GM18507 (cell line): ENCODE data around the gene RICTOR.

Experiments used
- DNase-seq: peaks from one replicate; pipeline ENCODE4 v3.0.0; 2011; ENCODE audit warnings: low read depth; ENCODE audit not compliant: insufficient read length; ENCODE audit errors: extremely low spot score
- FAIRE-seq: peaks from 2 replicates; lab custom pipeline; 2011; peaks lifted over from hg19 to GRCh38; lab: Jason Lieb, UNC

The RICTOR gene

DNA sequence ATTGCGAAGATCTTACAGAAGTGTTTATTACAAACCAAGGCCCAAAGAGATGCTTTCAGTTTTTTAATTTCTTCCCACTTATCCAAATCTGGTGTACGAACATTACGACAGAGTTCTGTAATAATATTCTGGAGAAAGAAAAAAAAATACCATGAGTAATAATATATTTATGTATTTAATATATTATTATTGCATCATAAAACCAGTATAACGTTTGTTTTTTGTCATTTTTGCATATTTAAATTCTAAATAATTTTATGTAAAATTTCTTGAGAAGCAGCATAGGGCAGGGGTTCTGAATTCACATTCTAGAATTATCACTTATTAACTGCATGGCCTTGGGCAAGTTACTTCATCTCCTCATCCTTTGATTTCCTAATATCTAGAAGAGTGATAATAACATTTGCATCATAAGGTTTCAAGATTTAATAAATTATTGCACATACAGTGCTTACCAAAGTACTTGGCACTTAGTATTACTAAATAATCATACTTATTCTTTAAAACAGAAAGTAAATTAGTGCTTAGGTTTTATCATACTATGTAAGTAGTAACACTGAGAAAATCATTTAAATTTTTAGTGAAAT is 120.7 kb downstream of the RICTOR start:
- FAIRE-seq (no peak), DNase-seq (no peak)

GRCh38 chr5:38948501-38948900 is 125.7 kb downstream of the RICTOR start:
- DNase-seq (no peak), FAIRE-seq (no peak)

DNA sequence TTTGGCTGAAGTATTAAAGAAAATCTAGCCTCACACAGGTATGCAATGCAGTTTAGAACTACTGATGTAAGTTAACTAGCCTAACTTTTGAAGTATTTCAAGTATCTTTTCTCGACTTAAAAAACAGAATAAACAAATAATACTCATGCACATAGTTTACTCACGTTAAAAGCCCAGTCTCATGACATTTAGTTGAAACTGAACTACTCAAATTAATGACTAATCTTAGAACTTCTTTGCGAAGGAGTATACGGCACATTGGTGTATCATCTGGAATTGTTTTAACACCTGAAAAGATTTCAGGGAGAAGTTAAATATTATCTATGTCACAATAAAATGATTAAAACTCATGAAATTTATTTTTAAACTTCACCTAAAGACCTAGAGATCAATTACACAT is 129.9 kb downstream of the RICTOR start:
- no peak for DNase-seq
- FAIRE-seq, result no peak

- no peak for DNase-seq
- FAIRE-seq, result no peak
Observed at GRCh38 chr5:38941912-38942311, 132.3 kb downstream of the RICTOR start.

DNA sequence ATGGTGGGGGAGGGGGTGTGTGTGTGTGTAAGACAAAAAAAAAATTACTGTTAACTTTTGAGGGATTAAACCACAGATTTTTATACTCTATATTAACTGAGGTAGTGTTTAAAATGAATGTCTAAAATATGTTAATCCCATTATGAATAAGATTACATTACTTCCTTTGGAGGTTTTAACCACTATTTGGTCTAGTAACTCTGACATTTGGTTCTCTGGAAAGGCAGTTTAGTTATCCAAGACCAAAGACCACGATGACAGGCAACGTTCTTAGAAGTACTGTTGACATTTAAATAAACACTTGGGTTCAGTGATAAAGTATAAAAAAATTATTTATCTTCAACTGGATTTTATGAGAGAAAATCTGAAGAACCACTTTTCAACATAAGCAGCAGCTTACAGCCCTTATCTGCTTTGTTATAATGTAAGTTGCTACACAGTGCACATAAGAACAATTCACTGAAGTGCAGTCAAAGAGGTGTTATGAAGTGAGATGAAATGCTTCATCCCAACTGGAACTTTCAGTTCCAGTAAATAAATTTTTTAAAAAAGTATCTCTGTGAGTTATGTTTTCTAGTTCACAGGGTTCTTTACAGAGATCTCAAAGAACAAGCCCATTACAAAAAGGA is 133.9 kb downstream of the RICTOR start:
- FAIRE-seq (no peak), DNase-seq (no peak)

DNA sequence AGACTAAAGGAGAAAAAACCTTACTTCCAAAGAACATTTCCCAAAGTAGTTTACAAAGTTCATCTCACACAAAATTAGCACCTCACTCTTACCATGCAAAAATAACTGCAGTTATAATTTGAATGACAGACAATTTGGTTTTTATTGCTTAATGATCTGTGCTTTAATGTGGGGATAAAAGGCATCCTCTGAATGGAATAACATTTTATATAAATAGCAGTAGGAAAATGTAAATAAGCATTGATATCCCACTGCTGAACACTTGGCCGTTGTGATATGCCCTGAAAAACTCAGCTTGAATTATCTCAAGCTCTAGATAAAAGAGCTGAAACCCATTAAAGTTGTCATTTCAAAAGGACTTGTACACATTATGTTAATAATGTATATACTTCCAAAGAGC is 135.2 kb downstream of the RICTOR start:
- FAIRE-seq (no peak), DNase-seq (no peak)

DNA sequence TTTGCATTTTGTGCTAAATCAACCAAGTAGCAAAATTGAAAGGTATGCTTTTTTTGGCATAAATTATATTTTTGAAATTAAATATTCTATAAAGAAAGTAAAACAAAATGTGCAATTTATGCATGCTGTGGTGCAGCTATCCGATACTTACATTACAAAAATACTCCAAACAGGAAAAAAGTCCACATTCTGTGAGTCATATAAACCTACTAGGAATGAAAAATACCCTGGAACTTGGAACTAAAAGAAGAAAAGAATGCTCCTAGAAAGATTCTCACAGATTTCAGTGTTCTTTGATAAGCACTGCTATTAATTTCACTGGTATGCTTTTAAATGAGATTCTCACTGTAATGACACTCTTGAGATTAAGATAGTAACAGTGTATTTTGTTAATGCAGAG is 135.8 kb downstream of the RICTOR start:
- FAIRE-seq (no peak), DNase-seq (no peak)

- FAIRE-seq (no peak), DNase-seq (no peak)
Observed at GRCh38 chr5:38936269-38936668, 137.9 kb downstream of the RICTOR start.

DNA sequence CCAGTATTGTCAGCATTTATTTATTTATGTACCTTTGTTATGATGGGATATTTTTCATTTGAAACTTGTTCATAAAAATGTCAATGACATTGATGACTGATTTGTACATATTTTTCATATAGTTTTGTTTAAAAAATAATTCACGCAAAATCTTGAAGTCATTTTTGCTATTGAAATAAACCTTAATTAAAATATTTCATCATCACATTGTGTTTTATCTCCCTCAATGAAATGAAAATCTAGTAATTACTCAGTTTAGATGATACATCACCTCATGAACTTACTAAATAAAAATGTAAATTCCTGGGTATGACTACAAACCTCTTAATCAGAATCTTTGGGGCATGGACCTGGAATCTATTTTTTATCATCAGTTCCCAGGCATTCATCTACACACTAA is 138.8 kb downstream of the RICTOR start:
- FAIRE-seq, result no peak

DNA sequence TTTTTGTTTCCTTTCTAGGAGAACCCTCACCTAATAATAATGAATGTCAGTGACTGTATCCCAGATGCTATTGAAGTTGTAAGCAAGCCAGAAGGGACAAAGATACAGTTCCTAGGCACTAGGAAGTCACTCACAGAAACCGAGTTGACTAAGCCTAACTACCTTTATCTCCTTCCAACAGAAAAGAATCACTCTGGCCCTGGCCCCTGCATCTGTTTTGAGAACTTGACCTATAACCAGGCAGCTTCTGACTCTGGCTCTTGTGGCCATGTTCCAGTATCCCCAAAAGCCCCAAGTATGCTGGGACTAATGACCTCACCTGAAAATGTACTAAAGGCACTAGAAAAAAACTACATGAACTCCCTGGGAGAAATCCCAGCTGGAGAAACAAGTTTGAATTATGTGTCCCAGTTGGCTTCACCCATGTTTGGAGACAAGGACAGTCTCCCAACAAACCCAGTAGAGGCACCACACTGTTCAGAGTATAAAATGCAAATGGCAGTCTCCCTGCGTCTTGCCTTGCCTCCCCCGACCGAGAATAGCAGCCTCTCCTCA is 141.3 kb downstream of the RICTOR start:
- DNase-seq, result no peak
- FAIRE-seq, result no peak

More for the DNA sequence above, 138.8 kb downstream of the RICTOR start:
- DNase-seq, result no peak

- FAIRE-seq (no peak), DNase-seq (no peak)
Observed at GRCh38 chr5:38931731-38932130, 142.5 kb downstream of the RICTOR start.

GRCh38 chr5:38929838-38930237 is 144.4 kb downstream of the RICTOR start:
- DNase-seq, result no peak
- FAIRE-seq, result no peak

GRCh38 chr5:38927470-38927869 is 146.7 kb downstream of the RICTOR start:
- FAIRE-seq, result no peak
- DNase-seq, result no peak

GRCh38 chr5:38926121-38926520 is 148.1 kb downstream of the RICTOR start:
- DNase-seq, result no peak
- FAIRE-seq, result no peak

- DNase-seq, result no peak
- FAIRE-seq, result no peak
Observed at GRCh38 chr5:38925154-38925925, 148.9 kb downstream of the RICTOR start.

DNA sequence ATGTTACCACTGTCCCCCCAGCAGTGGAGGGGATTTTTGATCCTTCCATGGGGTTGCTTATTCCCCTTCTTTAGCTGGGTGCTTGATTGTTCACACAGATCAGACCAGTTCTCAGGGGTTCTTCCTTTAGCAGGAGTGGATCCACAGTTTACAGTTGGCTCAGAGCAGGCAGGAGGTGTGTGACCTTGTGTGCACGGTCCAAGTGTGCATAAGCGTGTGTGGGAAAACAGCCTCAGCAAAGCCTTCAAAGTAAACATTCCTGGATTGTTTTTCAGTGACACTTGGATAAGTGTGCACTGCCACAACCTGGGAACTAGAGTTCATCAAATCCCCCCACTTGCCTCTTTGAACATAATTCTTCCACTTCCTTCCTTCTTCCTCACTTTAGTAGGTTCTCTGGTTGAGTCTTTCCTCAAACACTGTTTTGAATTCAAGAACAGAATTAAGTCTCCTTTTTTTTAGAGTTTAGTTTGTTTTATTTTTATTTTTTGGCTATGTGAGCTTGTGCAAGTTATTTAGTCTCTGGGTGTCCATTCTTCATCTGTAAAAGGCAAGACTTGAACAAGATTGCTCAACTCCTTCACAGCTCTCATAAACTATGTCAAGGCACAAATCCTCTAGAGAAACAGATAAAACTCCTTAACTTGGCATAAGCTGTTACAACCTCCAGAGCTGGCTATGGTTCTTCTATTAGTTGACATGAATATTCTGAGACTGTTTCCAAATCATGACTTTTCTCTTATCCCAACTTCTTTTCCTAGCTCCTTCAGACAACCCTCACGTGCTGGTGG is 150.3 kb downstream of the RICTOR start:
- FAIRE-seq (no peak), DNase-seq (no peak)

DNA sequence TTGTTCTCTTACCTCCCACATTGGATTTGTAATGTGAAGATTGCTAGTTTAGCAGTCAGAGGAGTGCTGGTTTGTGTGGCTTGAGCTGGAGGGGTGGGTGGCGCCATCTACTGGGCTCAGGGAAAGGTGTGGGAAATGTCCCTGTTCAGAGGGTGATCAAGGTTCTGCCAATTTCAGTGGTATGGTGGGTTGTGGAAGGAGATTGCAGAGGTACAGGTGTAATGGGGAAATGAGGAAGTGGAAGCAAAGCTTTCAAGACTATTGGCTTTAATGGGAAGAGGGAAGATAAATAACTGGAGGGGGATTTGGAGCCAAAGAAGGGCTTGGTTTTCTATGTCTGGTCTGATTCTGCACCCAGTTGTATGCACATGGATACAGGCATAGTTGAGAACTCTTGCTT is 152.0 kb downstream of the RICTOR start:
- DNase-seq (peak; percentile 18), FAIRE-seq (no peak)

GRCh38 chr5:38921174-38921573 is 153.0 kb downstream of the RICTOR start:
- DNase-seq, result no peak
- no peak for FAIRE-seq

GRCh38 chr5:38916802-38917201 is 157.4 kb downstream of the RICTOR start:
- no peak for FAIRE-seq
- no peak for DNase-seq

DNA sequence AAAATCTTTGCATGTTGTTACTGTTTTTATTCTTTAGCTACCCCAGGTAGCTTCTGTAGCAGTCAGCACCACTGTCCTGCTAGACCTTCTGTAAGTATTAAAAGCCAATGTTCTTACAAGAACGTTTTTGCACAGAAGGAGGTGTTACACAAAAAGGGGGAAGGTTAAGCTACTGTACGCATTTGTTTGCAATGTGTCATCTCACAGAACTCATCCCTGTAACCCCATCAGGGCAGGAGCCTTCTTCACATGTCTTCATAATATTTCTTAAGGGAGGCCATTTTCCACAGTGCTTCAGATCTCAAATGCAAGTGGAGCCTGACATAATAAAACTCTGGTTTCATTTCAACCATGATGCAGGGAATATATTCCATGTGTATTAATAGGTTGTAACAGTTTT is 160.5 kb downstream of the RICTOR start:
- DNase-seq (no peak), FAIRE-seq (no peak)
